ENCODE data around the gene TRIM23.
"Not testable (repeated sequence)": the region's sequence is repeated elsewhere in the genome, so short reads cannot be mapped to it uniquely, and the experiment has no call there.

TRIM23 gene

DNA sequence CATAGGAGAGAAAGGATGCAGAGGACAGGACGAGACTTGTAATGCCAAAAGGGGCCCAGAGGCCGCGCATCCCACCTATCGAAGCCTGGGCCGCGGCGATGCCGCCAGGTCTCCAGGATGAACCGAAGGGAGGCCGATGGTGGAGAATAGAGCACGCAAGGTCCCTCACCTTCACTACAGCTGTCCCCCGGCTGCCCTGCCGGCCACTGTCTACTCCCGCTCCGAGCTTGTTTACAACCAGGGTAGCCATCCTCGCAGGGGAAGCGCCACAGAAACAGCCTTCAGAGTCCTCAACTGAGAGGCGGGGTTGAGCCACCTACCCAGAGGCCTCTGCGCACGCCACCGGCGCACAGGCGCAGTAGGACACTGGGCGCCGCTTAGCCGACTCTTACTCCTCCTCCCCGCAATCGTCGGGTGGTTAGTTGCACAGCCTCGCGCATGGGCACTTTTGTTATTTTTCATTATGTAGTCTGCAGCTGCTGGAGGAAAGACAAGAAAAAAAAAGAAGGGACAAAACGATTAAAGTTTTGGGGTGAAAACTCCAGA, at the start of gene TRIM23:
TRIM23 (minus strand) TSS at position 309 of the 546 bp plus-strand sequence; CDS start at position 250, 59 bp downstream.
- peak; percentile 77 for DNase-seq (ENCODE audit: low read depth, low spot score)

DNA sequence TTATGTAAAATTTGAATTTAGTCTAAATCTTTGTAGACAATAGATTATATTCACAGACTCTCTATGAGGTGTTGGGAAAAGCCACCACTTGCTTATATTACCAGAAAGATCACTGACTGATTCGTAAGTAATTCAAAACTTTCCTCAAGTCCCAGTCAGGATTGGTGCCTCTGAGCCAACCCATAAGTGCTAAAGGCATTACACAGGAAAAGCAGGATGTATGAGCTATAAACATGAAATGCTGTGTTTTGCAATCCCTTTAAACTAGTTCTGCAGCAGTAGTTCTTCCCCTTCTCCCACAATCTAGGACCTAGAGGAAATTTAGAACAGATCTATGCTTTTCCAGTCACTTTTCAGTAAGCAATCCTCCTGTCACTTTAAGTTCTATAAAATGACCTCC, 48.7 kb upstream of the TRIM23 start:
- DNase-seq (ENCODE audit: low read depth, low spot score) = no peak

DNA sequence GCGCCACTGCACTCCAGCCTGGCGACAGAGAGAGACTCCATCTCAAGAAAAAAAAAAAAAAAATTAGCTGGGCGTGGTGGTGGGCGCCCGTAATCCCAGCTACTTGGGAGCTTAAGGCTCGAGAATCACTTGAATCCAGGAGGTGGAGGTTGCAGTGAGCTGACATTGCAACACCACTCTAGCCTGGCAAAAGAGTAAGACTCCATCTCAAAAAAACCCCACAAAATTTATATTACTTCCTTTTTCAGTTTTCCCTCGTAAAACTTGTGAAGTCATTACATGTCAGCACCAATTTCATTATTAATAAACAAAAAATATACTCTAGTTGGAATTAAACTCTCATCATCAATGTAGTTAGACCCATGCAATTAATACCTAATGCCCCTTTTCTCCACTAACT, 44.6 kb upstream of the TRIM23 start:
- DNase-seq (ENCODE audit: low read depth, low spot score) = no peak

DNA sequence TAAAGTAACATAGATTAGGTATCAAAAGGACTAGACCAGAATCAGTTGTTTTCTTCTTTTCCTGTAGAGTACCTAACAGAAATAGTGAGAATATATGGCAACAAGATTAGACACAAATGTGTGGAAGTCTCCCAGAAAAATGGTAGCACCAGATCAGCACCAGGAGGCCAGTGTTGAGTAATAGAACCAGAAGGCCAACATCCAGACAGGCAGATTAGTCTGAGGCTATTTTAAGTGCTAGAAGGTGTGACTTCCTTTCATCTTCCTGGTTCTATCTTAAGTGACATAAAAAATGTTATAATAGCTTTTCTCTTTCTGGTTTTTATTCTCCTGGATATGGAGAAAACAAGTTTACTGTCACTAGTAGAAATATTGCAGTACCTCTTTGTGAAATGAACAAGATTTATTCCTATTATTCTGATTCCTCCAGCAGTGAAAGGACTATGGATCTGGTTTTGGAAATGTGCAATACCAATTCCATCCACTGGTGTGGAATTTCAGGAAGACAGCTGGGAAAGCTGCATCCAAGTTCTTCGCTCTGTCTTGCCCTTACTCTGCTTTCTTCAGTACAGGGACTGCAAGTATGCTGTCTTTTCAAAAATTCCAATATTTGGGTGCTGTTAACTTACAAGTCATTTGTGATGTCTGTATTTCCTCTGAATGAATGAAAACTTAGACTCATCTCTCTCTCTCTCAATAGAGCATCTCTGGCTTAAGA, 39.8 kb upstream of the TRIM23 start:
- DNase-seq (ENCODE audit: low read depth, low spot score) = no peak

DNA sequence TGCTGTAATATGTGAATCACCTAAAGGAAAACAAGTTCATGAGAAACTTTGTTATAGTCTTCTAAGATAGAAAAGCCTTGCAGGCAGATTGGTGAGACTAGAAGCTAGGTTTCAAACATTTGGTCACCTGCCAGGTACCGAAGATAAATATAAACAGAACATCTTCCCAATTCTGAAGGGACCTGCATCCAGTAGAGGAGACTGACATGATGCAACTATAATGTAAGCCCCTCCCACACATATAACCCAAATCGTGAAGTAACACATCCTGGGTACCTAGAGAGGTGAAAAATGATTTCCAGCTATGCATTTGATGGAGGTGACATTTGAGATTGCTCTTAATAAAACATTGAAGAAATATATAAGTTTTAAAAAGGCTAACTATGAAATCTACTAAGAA, 30.6 kb upstream of the TRIM23 start:
- DNase-seq (ENCODE audit: low read depth, low spot score) = no peak

DNA sequence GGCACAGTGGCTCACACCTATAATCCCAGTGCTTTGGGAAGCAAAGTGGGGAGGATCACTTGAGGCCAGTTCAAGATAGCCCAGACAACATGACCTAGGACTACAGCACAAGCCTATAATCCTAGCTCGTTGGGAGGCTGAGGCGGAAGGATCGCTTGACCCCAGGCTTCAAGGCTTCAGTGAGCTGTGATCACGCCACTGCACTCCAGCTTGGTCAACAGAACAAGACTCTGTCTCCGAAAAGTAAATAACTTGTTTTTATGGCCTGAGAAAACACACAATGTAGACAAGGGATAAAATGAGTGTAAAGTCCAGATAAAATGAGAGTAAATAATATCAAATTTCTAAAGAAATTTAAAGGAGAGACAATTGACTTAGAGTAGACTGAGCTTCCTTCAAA, 27.0 kb upstream of the TRIM23 start:
- no peak for DNase-seq (ENCODE audit: low read depth, low spot score)

DNA sequence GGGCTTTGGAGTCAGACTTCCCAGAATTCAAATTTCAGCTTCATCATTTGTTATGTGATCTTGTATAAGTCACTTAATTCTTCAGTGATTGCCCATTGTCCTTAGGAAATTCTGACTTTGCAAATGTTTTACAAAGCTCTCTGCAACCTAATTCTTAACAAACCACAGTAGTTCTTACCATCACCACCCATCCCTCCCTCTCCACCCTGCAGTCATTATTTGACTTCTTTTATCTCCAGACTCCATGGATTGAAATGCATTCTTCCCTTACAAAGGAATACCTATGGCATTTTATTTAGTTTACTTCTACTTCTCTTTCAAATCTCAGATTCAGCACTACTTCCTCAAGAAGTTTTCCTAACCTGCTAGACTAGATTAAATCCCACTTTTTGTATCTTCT, 23.8 kb upstream of the TRIM23 start:
- no peak for DNase-seq (ENCODE audit: low read depth, low spot score)

DNA sequence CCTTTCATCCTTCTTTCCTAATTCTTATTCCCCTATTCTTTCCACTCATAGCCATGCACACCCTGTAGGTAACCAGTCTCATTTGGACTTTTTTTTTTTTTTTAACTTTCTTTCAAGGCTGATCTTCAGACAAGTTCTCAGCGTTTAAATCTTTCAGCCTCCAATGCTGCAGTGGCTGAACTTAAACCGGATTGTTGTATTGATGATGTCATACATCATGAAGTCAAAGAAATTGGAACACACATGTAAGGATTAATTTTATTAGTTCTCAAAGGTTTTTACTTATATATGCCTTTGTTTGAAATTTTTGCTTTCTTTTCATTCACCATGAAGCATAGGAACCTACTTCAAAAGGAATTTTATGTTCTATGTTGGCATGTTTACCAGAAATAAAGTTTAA, 22.8 kb upstream of the TRIM23 start:
- no peak for DNase-seq (ENCODE audit: low read depth, low spot score)

DNA sequence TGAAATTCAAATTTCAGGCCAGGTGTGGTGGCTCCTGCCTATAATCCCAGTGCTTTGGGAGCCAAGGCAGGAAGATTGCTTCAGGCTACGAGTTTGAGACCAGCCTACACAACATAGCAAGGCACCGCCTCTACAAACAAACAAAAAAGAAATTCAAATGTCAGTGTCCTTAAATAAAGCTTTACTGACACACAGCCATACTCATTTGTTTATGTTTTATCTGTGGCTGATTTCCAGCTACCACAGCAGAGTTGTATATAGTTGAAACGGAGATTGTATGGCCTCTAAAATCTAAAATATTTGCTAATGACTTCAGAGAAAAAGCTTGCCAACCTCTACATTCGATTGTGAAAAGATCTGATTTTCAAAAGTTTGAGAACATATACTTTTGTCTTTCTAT, 16.1 kb upstream of the TRIM23 start:
- no peak for DNase-seq (ENCODE audit: low read depth, low spot score)

DNA sequence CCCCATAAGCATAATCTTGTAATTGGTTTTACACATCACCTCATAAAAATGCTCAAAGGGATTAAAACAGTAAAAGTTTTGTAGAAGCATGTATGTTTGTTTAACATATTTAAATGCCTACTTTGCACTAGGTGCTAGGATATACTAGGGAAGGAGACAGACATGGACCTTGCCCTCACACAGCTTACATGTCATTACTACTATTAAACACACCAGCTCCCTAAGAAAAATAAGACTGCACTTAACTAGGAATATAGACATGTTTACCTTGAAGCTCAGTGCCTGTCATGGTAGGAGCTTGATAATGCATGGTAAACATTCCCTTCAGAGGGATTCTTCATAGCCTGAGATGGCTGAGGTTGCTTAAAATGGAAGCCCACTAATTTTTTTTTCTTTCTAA, 6.8 kb upstream of the TRIM23 start:
- no peak for DNase-seq (ENCODE audit: low read depth, low spot score)

DNA sequence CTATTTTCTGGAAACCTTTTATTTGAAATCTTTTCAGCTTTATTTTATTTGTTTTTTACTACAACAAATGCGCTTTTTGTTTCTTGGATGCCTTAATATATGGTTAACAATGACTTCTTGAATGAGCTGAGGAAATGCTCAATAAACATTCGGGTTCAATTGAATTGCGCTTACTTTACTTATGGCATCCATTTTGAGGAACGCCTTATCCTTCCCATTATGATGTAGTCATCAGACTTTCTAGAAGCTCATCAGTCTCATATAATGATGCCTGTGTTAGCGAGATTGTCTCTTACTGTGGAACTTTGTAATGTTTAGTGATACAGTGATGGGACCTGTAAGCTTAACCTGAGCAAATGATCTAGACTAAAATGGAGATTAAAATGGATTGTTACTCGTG, 1.6 kb upstream of the TRIM23 start:
- DNase-seq (ENCODE audit: low read depth, low spot score) = no peak

DNA sequence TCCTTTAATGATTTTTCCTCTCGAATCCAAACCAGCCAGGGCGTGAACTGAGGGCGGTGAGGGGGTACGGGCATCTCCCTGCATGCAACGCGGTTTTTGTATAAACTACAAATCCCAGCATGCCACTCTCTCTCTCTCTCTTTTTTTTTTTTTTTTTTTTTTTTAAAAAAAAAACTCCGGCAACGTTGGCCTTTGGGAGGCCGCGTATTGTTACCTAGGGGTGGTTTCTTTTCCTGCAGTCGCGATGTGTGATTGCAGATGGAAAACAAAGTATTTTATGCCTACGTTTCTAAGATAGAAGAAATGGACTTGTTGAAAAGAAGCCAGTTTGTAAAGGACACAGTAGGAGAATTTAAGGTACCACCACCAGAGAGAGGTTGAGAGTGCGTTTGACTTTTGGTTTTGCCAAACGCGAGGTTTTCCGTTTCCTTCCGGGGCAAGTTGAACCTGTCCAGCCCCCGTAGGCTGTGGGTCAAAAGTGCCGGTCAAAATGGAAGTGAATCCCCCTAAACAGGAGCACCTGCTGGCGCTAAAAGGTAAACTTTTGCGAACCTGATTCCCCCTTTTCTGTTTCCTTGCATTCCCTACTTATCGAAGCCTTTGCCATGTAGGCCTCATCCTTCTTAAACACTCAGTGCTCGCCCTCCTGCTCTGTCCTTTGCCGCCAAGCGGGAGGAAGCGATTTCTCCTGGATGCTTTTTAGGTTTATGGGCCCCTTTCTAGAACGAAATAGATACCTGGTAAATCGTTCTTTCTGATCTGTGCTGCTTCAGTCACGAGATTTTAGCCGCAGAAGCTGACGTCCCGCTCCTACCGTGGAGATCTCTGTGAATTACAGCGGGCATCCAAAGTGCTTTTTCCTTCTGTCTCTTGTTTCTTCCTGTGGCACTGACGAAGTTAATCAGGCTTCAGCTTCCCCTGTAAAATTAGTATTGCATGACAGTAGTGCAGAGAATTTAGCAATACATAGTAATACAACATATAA, 730 bp upstream of the TRIM23 start, which contains the start of the genes SHLD3 and TRAPPC13:
SHLD3 (plus strand) TSS at position 457 of the 985 bp plus-strand sequence. CDS start 4,561 bp downstream, outside the sequence.
TRAPPC13 (plus strand) TSS at position 457 of the 985 bp plus-strand sequence; CDS start at position 491, 34 bp downstream.
- peak; percentile 48 for DNase-seq (ENCODE audit: low read depth, low spot score)

DNA sequence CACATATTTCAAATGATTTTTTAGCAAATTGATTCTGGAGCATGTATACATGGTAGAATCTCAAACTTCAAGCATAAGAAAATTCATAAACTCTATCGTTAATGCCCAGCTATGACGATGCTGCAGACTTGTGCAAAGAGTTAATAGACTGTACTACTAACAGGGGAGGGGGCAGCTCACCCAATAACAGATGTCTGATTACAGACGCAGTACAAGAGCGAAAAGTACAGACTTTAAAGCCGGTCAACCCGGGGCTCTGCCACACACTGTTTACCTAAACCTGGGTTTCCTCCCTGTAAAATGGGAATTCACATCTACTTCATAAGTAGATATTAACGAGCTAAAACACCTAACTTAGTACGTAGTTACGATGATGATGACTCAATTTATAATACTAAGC, 651 bp downstream of the TRIM23 start:
- no peak for DNase-seq (ENCODE audit: low read depth, low spot score)

DNA sequence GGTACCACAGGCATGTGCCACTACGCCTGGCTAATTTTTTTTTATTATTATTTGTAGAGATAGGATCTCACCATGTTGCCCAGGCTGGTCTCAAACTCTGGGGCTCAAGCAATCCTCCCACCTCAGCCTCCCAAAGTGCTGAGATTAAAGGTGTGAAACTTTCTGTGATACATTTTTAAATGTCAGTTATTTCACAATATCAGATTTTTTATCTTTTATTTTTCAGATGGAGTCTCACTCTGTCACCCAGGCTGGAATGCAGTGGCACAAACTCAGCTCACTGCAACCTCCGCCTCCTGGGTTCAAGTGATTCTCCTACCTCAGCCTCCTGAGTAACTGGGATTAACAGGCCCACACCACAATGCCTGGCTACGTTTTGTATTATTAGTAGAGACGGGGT, 2.2 kb downstream of the TRIM23 start:
- not testable (repeated sequence) for DNase-seq (ENCODE audit: low read depth, low spot score)

DNA sequence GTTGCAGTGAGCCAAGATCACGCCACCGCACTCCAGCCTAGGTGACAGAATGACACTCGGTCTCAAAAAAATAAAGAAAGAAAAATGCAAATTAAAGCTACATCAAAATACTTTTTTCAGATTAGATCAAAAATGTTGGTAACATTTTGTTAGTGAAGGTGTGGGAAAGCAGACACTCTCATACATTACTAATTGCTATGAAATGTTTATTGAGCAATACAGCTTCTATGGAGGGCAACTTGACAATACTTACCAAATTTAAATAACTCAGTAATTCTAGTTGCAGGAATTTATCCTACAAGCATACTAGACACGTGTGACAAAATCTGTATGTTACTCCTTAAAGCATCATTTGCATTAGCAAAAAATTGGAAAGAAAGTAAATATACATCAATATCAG, 4.1 kb downstream of the TRIM23 start:
- DNase-seq (ENCODE audit: low read depth, low spot score) = no peak

DNA sequence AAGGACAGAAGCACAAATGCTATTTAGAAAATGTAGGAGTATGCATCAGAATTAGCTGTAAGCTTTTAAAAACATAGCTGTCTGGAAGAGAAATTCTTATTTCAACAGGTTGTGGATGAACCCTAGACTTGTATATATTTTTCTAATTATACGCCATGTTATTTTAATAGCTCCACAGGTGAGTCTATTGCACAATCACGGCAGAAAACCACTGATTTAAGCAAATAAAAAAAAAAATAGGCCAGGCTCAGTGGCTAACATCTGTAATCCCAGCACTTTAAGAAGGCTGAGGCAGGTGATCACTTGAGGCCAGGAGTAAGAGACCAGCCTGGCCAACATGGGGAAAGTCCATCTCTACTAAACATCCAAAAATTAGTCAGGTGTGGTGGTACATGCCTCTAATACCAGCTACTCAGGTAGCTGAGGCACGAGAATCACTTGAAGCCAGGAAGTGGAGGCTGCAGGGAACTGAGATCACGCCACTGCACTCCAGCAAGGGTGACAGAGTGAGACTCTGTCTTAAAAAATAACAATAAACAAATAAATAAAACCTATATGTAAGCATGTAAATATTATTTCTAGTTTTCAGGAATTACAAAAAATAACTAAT, 11.7 kb downstream of the TRIM23 start:
- no peak for DNase-seq (ENCODE audit: low read depth, low spot score)

DNA sequence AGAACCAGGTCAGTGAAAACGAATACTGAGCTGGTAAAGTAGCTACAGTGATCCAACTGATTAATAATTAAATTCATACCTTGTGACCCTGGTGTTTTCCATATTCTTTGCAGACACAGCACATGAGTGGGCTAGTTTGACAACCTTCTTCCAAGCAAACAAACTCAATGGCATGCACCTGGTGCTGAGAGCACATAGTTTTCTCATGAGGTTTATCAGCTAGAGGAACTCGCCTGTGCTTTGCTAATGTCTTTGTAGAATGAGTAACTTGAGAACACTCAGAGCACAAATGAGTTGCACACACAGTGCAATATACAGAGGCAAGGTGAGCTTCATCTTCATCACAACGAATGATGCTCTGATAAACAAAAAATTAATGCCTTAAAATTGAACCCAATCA, 12.6 kb downstream of the TRIM23 start:
- DNase-seq (ENCODE audit: low read depth, low spot score) = no peak

DNA sequence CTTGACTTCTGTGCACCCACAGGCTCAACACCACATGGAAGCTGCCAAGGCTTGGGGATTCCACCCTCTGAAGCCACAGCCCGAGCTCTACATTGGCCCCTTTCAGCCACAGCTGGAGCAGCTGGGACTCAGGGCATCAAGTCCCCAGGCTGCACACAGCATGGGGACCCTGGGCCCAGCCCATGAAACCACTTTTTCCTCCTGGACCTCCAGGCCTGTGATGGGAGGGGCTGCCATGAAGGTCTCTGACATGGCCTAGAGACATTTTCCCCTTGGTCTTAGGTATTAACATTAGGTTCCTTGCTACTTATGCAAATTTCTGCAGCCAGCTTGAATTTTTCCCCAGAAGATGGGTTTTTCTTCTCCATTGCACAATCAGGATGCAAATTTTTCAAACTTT, 22.4 kb downstream of the TRIM23 start:
- not testable (repeated sequence) for DNase-seq (ENCODE audit: low read depth, low spot score)

DNA sequence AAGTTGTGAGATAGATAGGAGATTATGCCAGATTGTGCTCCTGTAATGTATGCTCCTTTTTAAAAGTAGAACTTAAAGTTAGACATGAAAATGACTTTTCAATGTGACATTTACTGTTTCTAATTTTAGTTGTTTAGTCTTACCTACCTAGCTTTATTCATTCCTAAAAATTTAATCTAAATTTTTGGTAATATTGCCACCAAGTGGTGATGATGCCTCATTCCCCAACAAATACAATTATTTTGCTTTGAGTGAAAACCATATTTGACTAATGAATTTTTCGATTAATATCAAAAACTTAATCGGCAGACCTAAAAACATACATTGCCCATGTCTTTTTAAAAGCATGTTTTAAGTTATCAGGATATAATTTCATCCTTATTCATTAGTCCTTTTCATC, 35.4 kb downstream of the TRIM23 start:
- no peak for DNase-seq (ENCODE audit: low read depth, low spot score)

DNA sequence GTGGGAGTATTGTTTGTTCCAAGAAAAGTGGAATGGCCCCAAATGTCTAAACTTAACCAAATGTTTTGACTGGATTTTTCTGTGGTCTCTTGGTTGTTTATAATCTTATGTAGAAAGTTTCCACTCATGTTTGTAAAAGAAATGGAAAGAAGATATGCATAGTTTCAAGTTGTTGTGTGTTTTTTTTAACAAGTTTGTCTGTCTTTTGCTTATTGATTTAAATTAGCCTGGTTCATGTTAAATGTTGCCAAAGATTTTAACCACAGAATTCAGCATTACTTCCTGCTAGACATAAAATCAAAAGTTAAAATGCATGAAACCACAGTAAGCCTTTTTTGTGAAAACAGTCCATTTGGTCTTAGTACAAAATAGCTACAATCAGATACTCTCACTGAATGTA, 47.0 kb downstream of the TRIM23 start:
- no peak for DNase-seq (ENCODE audit: low read depth, low spot score)

DNA sequence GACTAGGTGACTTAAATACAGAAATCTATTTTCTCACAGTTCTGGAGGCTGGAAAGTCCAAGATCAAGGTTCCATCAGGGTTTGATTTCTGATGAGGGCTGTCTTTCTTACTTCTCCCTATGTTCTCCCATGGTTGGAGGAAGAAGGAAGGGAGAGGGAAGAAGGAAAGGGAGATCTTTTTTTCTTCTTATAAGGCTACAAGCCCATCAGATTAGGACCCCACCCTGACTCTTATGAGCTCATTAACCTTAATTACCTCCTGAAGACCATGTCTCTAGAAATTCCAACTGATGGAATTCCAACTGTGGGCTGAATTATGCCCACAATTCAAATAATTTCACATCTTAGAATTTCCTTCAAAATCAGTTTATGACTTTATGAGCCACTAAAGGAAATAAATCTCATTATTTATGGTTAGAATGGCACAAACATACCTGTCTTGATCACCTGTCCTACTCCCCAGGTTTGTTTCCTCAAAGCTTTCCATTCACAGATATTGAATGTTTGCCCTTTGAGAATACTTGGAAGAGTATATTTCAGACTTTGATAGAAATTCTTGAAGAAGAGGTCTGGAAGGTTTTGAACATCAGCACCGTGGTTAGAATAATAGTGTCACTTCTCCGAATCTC, 53.4 kb downstream of the TRIM23 start:
- no peak for DNase-seq (ENCODE audit: low read depth, low spot score)

All from activated naive CD8-positive, alpha-beta T cell treated with anti-CD3 and anti-CD28 coated beads, Interleukin-2, amount 50 U/mL, for 16 hours (primary cell).